SK-N-MC (cell line): ENCODE data around the gene GOSR1.
"Not testable (repeated sequence)": the region's sequence is repeated elsewhere in the genome, so short reads cannot be mapped to it uniquely, and the experiment has no call there.

Source experiments
- EZH2 ChIP-seq: fragments of 200-600 bp; sonication (generic); IDR thresholded peaks from one replicate; pipeline ENCODE4 v1.6.1; 2017; ENCODE audit warnings: antibody characterized with exemption
- POLR2AphosphoS5 ChIP-seq: IDR thresholded peaks from 2 replicates; pipeline ENCODE4 v1.6.1; 2012; ENCODE audit warnings: mild to moderate bottlenecking, low read depth, low read length, borderline replicate concordance

- TF ChIP-seq EZH2, POLR2AphosphoS5: not testable (repeated sequence)
Observed at GRCh38 chr17:30563905-30564390, 86.7 kb downstream of the GOSR1 start.
